SK-N-MC (cell line): ENCODE results near the gene LRRC43.

Experiments used
- EZH2 ChIP-seq: fragments of 200-600 bp; sonication (generic); IDR thresholded peaks from one replicate; pipeline ENCODE4 v1.6.1; 2017; ENCODE audit warnings: antibody characterized with exemption
- POLR2AphosphoS5 ChIP-seq: IDR thresholded peaks from 2 replicates; pipeline ENCODE4 v1.6.1; 2012; ENCODE audit warnings: mild to moderate bottlenecking, low read depth, low read length, borderline replicate concordance

DNA sequence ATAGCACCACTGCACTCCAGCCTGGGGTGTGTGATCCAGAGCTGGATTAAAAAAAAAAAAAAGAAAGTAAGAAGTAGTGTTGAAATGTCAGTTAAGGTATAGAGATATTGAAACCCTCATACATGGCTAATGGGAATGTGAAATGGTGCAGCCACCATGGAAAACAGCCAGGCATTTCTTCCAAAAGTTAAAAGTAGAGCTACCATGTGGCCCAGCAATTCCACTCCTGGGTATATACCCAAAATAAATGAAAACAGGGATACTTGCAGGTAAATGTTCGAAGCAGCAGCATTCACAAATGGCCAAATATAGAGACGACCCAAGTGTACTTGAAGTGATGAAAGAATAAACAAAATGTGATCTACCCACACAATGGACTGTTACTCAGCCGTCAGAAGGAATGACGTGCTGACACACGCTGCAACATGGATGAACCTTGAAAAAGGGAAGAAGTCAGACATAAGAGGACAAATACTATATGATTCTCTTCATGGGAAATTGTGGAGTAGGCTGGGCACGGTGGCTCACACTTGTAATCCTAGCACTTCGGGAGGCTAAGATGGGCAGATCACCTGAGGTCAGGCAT is 24.1 kb upstream of the LRRC43 start:
- TF ChIP-seq POLR2AphosphoS5 (no peak), EZH2 (no peak)
